Body of pancreas (tissue), 4 donors: Measurements from ENCODE around the gene GALM.

Experiments
- CTCF ChIP-seq, 7 experiments: fragments of 450-650 bp in 4 of 7; fragments of 200-600 bp in 3 of 7; sonication (generic) in 3 of 7; IDR thresholded peaks; one replicate each; pipeline ENCODE4 v1.5.1; 2016 to 2019; ENCODE audit warnings: antibody characterized with exemption in 7 of 7
- POLR2A ChIP-seq, 3 donors: fragments of 450-650 bp; IDR thresholded peaks; one replicate each; pipeline ENCODE4 v1.6.1; 2016; ENCODE audit warnings: antibody characterized with exemption in 3 of 3, mild to moderate bottlenecking in 2 of 3

- TF ChIP-seq CTCF (IDR thresholded peaks at IDR 0.05): no peak
- no peak for TF ChIP-seq POLR2A (IDR thresholded peaks at IDR 0.05)
Observed at GRCh38 chr2:38668092-38668491, 2.2 kb downstream of the GALM start.
